ENCODE data around the gene SLC10A7. TPM values are rescaled to one million over a fixed set of nuclear protein-coding genes. Genes with fewer than 3 reads are reported as not detected.

SLC10A7 gene
- total and polyA plus RNA-seq, 2 experiments from 2014 or later, result 0.81 to 4.3 TPM

- TF ChIP-seq, protein P1, sequence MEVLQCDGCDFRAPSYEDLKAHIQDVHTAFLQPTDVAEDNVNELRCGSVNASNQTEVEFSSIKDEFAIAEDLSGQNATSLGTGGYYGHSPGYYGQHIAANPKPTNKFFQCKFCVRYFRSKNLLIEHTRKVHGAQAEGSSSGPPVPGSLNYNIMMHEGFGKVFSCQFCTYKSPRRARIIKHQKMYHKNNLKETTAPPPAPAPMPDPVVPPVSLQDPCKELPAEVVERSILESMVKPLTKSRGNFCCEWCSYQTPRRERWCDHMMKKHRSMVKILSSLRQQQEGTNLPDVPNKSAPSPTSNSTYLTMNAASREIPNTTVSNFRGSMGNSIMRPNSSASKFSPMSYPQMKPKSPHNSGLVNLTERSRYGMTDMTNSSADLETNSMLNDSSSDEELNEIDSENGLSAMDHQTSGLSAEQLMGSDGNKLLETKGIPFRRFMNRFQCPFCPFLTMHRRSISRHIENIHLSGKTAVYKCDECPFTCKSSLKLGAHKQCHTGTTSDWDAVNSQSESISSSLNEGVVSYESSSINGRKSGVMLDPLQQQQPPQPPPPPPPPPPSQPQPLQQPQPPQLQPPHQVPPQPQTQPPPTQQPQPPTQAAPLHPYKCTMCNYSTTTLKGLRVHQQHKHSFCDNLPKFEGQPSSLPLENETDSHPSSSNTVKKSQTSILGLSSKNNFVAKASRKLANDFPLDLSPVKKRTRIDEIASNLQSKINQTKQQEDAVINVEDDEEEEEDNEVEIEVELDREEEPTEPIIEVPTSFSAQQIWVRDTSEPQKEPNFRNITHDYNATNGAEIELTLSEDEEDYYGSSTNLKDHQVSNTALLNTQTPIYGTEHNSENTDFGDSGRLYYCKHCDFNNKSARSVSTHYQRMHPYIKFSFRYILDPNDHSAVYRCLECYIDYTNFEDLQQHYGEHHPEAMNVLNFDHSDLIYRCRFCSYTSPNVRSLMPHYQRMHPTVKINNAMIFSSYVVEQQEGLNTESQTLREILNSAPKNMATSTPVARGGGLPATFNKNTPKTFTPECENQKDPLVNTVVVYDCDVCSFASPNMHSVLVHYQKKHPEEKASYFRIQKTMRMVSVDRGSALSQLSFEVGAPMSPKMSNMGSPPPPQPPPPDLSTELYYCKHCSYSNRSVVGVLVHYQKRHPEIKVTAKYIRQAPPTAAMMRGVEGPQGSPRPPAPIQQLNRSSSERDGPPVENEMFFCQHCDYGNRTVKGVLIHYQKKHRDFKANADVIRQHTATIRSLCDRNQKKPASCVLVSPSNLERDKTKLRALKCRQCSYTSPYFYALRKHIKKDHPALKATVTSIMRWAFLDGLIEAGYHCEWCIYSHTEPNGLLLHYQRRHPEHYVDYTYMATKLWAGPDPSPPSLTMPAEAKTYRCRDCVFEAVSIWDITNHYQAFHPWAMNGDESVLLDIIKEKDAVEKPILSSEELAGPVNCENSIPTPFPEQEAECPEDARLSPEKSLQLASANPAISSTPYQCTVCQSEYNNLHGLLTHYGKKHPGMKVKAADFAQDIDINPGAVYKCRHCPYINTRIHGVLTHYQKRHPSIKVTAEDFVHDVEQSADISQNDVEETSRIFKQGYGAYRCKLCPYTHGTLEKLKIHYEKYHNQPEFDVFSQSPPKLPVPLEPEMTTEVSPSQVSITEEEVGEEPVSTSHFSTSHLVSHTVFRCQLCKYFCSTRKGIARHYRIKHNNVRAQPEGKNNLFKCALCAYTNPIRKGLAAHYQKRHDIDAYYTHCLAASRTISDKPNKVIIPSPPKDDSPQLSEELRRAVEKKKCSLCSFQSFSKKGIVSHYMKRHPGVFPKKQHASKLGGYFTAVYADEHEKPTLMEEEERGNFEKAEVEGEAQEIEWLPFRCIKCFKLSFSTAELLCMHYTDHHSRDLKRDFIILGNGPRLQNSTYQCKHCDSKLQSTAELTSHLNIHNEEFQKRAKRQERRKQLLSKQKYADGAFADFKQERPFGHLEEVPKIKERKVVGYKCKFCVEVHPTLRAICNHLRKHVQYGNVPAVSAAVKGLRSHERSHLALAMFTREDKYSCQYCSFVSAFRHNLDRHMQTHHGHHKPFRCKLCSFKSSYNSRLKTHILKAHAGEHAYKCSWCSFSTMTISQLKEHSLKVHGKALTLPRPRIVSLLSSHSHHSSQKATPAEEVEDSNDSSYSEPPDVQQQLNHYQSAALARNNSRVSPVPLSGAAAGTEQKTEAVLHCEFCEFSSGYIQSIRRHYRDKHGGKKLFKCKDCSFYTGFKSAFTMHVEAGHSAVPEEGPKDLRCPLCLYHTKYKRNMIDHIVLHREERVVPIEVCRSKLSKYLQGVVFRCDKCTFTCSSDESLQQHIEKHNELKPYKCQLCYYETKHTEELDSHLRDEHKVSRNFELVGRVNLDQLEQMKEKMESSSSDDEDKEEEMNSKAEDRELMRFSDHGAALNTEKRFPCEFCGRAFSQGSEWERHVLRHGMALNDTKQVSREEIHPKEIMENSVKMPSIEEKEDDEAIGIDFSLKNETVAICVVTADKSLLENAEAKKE (CRISPR knock-in tag; IDR thresholded peaks at IDR 0.05), result no peak
- TF ChIP-seq POLR2AphosphoS5 (IDR thresholded peaks at IDR 0.05; ENCODE audit: low read depth) (no peak), NANOG (IDR thresholded peaks at IDR 0.05; ENCODE audit: borderline replicate concordance) (no peak), ZNF114 (CRISPR knock-in tag; IDR thresholded peaks at IDR 0.05) (no peak), EZH2 (IDR thresholded peaks at IDR 0.05; ENCODE audit: low read depth, unreplicated experiment) (no peak), STAT1 (IDR thresholded peaks at IDR 0.05; ENCODE audit: unreplicated experiment) (no peak), CTCF (conservative IDR thresholded peaks at IDR 0.05; ENCODE audit: low read depth in 2 of 2) (no peak), ETS1 (IDR thresholded peaks at IDR 0.05) (no peak), REST (IDR thresholded peaks at IDR 0.05; ENCODE audit: unreplicated experiment) (no peak)
Measured at GRCh38 chr4:146336410-146336807, 185.3 kb downstream of the SLC10A7 start (continued).

All from GM23338 (cell line).